ENCODE data around the gene SLC37A2.

Gene SLC37A2

GRCh38 chr11:125072961-125073590 lies 10.0 kb downstream of the SLC37A2 start:
- Histone ChIP-seq H3K36me3 (ENCODE audit: insufficient read depth, low read length) (no peaks in the 10 kb centered on the region), H3K27ac (no peak overlapping the region), H3K4me3 (no peak overlapping the region), H3K9ac (ENCODE audit: insufficient read length) (no peak overlapping the region), H3K9me3 (ENCODE audit: low read depth, low read length) (no peaks in the 10 kb centered on the region)
- TF ChIP-seq FOXP2 (optimal IDR thresholded peaks at IDR 0.05; ENCODE audit: control extremely low read depth, extremely low read length, insufficient read depth), result no peak
- TF ChIP-seq POLR2AphosphoS5 (IDR thresholded peaks at IDR 0.05; ENCODE audit: borderline replicate concordance, low read depth, low read length), result no peak
- no peak for TF ChIP-seq EZH2 (IDR thresholded peaks at IDR 0.05)
- DNase-seq (ENCODE audit: low read depth, low spot score), result no peak

GRCh38 chr11:125073616-125074483 lies 10.7 kb downstream of the SLC37A2 start:
- Histone ChIP-seq H3K27ac (no peak overlapping the region), H3K36me3 (ENCODE audit: insufficient read depth, low read length) (no peaks in the 10 kb centered on the region), H3K9me3 (ENCODE audit: low read depth, low read length) (no peaks in the 10 kb centered on the region), H3K4me3 (no peak overlapping the region), H3K9ac (ENCODE audit: insufficient read length) (no peak overlapping the region)
- DNase-seq (ENCODE audit: low read depth, low spot score), result no peak
- TF ChIP-seq FOXP2 (optimal IDR thresholded peaks at IDR 0.05; ENCODE audit: control extremely low read depth, extremely low read length, insufficient read depth), result no peak
- TF ChIP-seq POLR2AphosphoS5 (IDR thresholded peaks at IDR 0.05; ENCODE audit: borderline replicate concordance, low read depth, low read length), result no peak
- TF ChIP-seq EZH2 (IDR thresholded peaks at IDR 0.05), result no peak

GRCh38 chr11:125074511-125075241 lies 11.6 kb downstream of the SLC37A2 start:
- DNase-seq (ENCODE audit: low read depth, low spot score), result no peak
- Histone ChIP-seq H3K4me3 (no peak overlapping the region), H3K36me3 (ENCODE audit: insufficient read depth, low read length) (no peaks in the 10 kb centered on the region), H3K27ac (no peak overlapping the region), H3K9ac (ENCODE audit: insufficient read length) (no peak overlapping the region), H3K9me3 (ENCODE audit: low read depth, low read length) (no peaks in the 10 kb centered on the region)
- no peak for TF ChIP-seq POLR2AphosphoS5 (IDR thresholded peaks at IDR 0.05; ENCODE audit: borderline replicate concordance, low read depth, low read length)
- no peak for TF ChIP-seq EZH2 (IDR thresholded peaks at IDR 0.05)
- no peak for TF ChIP-seq FOXP2 (optimal IDR thresholded peaks at IDR 0.05; ENCODE audit: control extremely low read depth, extremely low read length, insufficient read depth)

GRCh38 chr11:125075242-125075625 lies 12.1 kb downstream of the SLC37A2 start:
- no peak overlapping the region for H3K4me3 ChIP-seq
- no peak overlapping the region for H3K27ac ChIP-seq
- no peak for DNase-seq (ENCODE audit: low read depth, low spot score)
- H3K9me3 ChIP-seq (ENCODE audit: low read depth, low read length), result no peaks in the 10 kb centered on the region
- no peak overlapping the region for H3K9ac ChIP-seq (ENCODE audit: insufficient read length)
- no peak for TF ChIP-seq POLR2AphosphoS5 (IDR thresholded peaks at IDR 0.05; ENCODE audit: borderline replicate concordance, low read depth, low read length)
- TF ChIP-seq EZH2 (IDR thresholded peaks at IDR 0.05), result no peak
- no peak for TF ChIP-seq FOXP2 (optimal IDR thresholded peaks at IDR 0.05; ENCODE audit: control extremely low read depth, extremely low read length, insufficient read depth)
- H3K36me3 ChIP-seq (ENCODE audit: insufficient read depth, low read length), result no peaks in the 10 kb centered on the region

- Histone ChIP-seq H3K4me3 (no peak overlapping the region), H3K9ac (ENCODE audit: insufficient read length) (no peak overlapping the region), H3K9me3 (ENCODE audit: low read depth, low read length) (no peaks in the 10 kb centered on the region), H3K27ac (no peak overlapping the region), H3K36me3 (ENCODE audit: insufficient read depth, low read length) (no peaks in the 10 kb centered on the region)
- no peak for DNase-seq (ENCODE audit: low read depth, low spot score)
- TF ChIP-seq EZH2 (IDR thresholded peaks at IDR 0.05), result no peak
- TF ChIP-seq POLR2AphosphoS5 (IDR thresholded peaks at IDR 0.05; ENCODE audit: borderline replicate concordance, low read depth, low read length), result no peak
- TF ChIP-seq FOXP2 (optimal IDR thresholded peaks at IDR 0.05; ENCODE audit: control extremely low read depth, extremely low read length, insufficient read depth), result no peak
Measured at GRCh38 chr11:125075900-125076317, 12.8 kb downstream of the SLC37A2 start.

GRCh38 chr11:125076378-125076945 lies 13.4 kb downstream of the SLC37A2 start:
- H3K27ac ChIP-seq, result no peak overlapping the region
- H3K9ac ChIP-seq (ENCODE audit: insufficient read length), result no peak overlapping the region
- no peaks in the 10 kb centered on the region for H3K9me3 ChIP-seq (ENCODE audit: low read depth, low read length)
- DNase-seq (ENCODE audit: low read depth, low spot score), result no peak
- TF ChIP-seq EZH2 (IDR thresholded peaks at IDR 0.05), result no peak
- no peak for TF ChIP-seq POLR2AphosphoS5 (IDR thresholded peaks at IDR 0.05; ENCODE audit: borderline replicate concordance, low read depth, low read length)
- TF ChIP-seq FOXP2 (optimal IDR thresholded peaks at IDR 0.05; ENCODE audit: control extremely low read depth, extremely low read length, insufficient read depth), result no peak
- no peaks in the 10 kb centered on the region for H3K36me3 ChIP-seq (ENCODE audit: insufficient read depth, low read length)
- no peak overlapping the region for H3K4me3 ChIP-seq

GRCh38 chr11:125078016-125078415 lies 14.9 kb downstream of the SLC37A2 start:
- no peak overlapping the region for H3K9ac ChIP-seq (ENCODE audit: insufficient read length)
- no peaks in the 10 kb centered on the region for H3K9me3 ChIP-seq (ENCODE audit: low read depth, low read length)
- no peaks in the 10 kb centered on the region for H3K36me3 ChIP-seq (ENCODE audit: insufficient read depth, low read length)
- TF ChIP-seq FOXP2 (optimal IDR thresholded peaks at IDR 0.05; ENCODE audit: control extremely low read depth, extremely low read length, insufficient read depth), result no peak
- no peak for TF ChIP-seq POLR2AphosphoS5 (IDR thresholded peaks at IDR 0.05; ENCODE audit: borderline replicate concordance, low read depth, low read length)
- TF ChIP-seq EZH2 (IDR thresholded peaks at IDR 0.05), result no peak
- H3K4me3 ChIP-seq, result no peak overlapping the region
- no peak for DNase-seq (ENCODE audit: low read depth, low spot score)
- no peak overlapping the region for H3K27ac ChIP-seq
